ENCODE measurements around the gene DAPK1. TPM values are rescaled to one million over a fixed set of nuclear protein-coding genes. Genes with fewer than 3 reads are reported as not detected.

Gene DAPK1
- total RNA-seq, 1 donor from 2014 or later, result 3.6 TPM

DNA sequence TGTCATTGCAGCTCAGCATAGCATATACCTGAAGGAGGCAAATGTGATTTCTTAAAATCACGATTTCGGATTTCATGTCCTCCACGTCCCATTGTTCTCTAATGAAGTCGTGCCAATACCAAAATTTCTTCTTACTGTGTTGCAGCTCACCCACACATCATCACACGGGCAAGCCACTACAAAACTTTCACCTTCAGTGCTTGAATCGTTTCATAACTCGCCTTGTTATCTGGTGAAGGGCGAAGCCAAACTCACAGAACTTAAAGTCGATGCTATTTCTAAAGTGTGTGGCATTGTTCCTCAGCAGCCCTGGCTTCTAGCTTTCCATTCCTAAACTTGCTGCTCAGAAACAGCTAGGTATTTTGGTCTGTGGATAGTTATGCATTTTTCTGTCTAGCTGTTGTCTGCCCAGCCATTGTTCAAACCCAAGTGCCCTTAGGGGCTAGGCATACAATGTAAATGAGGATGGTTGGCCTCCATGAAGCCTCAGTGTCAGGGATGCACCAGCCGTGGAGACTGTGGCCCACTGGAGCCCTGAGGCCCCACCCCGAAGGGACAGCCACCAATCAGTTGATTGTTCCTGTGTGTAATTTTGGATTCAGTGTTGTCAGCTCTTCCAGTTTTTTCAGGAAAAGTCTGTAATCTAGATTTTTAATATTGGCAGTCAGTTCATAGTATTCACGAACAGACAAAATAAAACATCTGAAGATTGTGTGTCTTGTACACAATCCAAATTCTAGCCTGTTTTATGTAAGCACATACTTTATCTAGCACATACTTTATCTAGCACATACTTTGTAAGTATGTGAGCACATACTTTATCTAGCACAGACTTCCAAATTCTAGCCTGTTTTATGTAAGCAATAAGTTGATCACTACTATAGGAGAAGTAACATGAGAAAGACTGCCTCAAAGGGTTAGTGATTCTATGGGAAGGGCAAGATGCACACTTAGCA is 112.8 kb downstream of the DAPK1 start:
- Mint-ChIP-seq H3K4me1 (peaks cover under 1% of the 10 kb centered on the region), H3K27ac (no peak overlapping the region), H3K36me3 (ENCODE audit: low read depth) (no peaks in the 10 kb centered on the region), H3K9me3 (peaks cover 6% of the 10 kb centered on the region), H3K27me3 (peaks cover 9% of the 10 kb centered on the region), H3K4me3 (no peak overlapping the region)
- no peak for DNase-seq
- intact Hi-C loops (cut with micrococcal nuclease), result no loop called here

GRCh38 chr9:87611776-87612175 is 114.1 kb downstream of the DAPK1 start:
- H3K4me1 Mint-ChIP-seq, result no peaks in the 10 kb centered on the region
- no peak overlapping the region for H3K4me3 Mint-ChIP-seq
- H3K9me3 Mint-ChIP-seq, result peaks cover 6% of the 10 kb centered on the region
- no peaks in the 10 kb centered on the region for H3K36me3 Mint-ChIP-seq (ENCODE audit: low read depth)
- intact Hi-C loops (cut with micrococcal nuclease), result no loop called here
- H3K27me3 Mint-ChIP-seq, result no peaks in the 10 kb centered on the region
- H3K27ac Mint-ChIP-seq, result no peak overlapping the region
- no peak for DNase-seq

GRCh38 chr9:87612536-87612935 is 114.9 kb downstream of the DAPK1 start:
- no peak overlapping the region for H3K4me3 Mint-ChIP-seq
- H3K4me1 Mint-ChIP-seq, result no peaks in the 10 kb centered on the region
- H3K9me3 Mint-ChIP-seq, result peaks cover 6% of the 10 kb centered on the region
- H3K36me3 Mint-ChIP-seq (ENCODE audit: low read depth), result no peaks in the 10 kb centered on the region
- DNase-seq, result no peak
- intact Hi-C loops (cut with micrococcal nuclease), result no loop called here
- H3K27ac Mint-ChIP-seq, result no peak overlapping the region
- H3K27me3 Mint-ChIP-seq, result no peaks in the 10 kb centered on the region

DNA sequence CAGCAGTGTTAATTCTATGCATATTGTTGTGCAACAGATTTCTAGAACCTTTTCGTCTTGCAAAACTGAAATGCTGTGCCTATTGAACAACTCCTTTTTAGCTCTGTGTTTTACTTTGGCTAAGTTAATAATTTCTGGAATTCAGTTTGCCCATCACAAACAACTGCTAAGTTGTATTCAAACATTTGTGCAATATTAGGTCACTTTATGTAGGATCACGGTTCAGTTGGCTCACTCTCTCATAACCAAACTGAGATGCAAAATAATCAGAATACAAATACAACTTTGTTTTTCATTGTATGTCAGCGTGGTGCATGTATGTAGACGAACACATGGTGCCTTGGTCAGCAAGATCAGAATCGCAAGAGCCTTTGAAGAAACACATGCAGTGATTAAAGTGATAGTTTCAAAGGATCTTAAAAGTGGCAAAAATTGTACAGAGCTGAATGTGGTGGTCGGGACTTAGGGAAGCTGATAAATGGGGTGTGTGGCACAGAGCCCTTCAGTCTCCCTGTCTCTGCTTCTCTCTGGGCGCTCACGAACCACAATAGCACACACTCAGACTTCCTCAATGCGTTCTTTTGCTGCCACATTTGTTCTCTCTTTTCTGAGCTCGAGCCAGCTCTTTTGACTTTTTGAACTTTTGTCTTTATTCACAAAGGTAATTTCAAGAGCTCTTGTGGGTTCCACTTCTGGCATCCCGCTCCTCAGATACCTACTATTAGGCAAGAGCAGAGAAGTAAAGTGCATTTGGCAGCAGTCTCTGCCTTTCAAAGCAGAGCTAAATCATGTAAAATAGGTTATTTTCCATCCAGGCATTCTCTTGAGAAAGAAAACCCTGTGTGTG is 115.8 kb downstream of the DAPK1 start:
- intact Hi-C loops (cut with micrococcal nuclease), result no loop called here
- Mint-ChIP-seq H3K9me3 (no peaks in the 10 kb centered on the region), H3K4me1 (no peaks in the 10 kb centered on the region), H3K27ac (no peak overlapping the region), H3K27me3 (no peaks in the 10 kb centered on the region), H3K36me3 (ENCODE audit: low read depth) (no peaks in the 10 kb centered on the region), H3K4me3 (no peak overlapping the region)
- DNase-seq, result no peak

GRCh38 chr9:87614397-87614796 is 116.7 kb downstream of the DAPK1 start:
- no peaks in the 10 kb centered on the region for H3K4me1 Mint-ChIP-seq
- H3K4me3 Mint-ChIP-seq, result no peak overlapping the region
- no peak for DNase-seq
- no peak overlapping the region for H3K27ac Mint-ChIP-seq
- H3K9me3 Mint-ChIP-seq, result peaks cover 4% of the 10 kb centered on the region
- no peaks in the 10 kb centered on the region for H3K27me3 Mint-ChIP-seq
- intact Hi-C loops (cut with micrococcal nuclease), result no loop called here
- no peaks in the 10 kb centered on the region for H3K36me3 Mint-ChIP-seq (ENCODE audit: low read depth)

DNA sequence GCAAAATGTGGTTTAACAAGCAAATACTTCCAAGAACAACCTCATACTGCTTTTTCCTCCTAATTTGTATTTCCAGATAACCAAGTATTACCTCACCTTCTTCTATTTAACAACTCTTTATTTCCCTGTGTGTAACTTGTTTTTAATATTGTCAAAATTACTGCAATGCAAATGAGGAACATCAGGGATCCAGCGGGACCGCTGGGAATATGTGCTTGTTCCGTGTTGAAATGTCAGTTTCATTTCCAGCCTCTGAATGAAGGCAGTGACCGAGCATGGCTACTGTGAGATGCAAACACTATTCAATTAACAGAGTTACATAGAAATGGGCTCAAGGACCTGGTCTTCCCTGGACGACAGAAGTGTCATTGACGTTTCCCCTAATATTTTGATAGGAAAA is 117.5 kb downstream of the DAPK1 start:
- H3K4me1 Mint-ChIP-seq, result no peaks in the 10 kb centered on the region
- intact Hi-C loops (cut with micrococcal nuclease), result no loop called here
- no peak overlapping the region for H3K4me3 Mint-ChIP-seq
- no peaks in the 10 kb centered on the region for H3K36me3 Mint-ChIP-seq (ENCODE audit: low read depth)
- DNase-seq, result no peak
- H3K9me3 Mint-ChIP-seq, result peaks cover 4% of the 10 kb centered on the region
- no peak overlapping the region for H3K27ac Mint-ChIP-seq
- no peaks in the 10 kb centered on the region for H3K27me3 Mint-ChIP-seq

DNA sequence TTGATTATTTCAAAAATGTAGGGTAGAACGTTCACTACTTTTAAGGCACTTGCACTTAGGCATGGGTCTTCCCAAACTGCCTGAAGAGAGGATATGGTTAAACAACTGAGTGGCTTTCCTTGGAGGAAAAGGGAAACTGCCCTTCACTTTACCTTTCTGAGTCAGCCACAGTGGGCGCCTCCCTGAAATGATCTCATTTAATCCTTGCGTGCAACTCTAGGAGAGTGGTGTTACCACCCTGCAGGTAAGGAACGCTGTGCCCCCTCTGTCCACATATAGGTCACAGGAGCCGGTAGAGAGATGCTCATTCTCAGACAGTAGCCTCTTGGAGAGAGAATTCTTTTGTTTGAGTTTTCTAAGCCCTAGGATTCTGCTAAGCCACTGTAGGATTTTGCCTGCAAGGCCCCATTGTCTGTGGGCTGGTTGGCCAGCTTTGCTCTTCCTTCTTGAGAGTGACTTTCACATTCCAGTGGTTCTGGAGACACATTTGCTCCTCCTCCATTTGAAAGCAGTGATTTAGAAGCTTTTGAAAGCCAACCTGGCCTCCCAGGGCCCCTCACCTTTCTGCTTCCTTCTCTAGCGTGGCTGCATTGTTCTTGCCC is 118.0 kb downstream of the DAPK1 start:
- Mint-ChIP-seq H3K36me3 (ENCODE audit: low read depth) (no peaks in the 10 kb centered on the region), H3K4me1 (no peaks in the 10 kb centered on the region), H3K27ac (no peak overlapping the region), H3K4me3 (no peak overlapping the region), H3K27me3 (no peaks in the 10 kb centered on the region), H3K9me3 (peaks cover 4% of the 10 kb centered on the region)
- no peak for DNase-seq
- intact Hi-C loops (cut with micrococcal nuclease), result no loop called here

DNA sequence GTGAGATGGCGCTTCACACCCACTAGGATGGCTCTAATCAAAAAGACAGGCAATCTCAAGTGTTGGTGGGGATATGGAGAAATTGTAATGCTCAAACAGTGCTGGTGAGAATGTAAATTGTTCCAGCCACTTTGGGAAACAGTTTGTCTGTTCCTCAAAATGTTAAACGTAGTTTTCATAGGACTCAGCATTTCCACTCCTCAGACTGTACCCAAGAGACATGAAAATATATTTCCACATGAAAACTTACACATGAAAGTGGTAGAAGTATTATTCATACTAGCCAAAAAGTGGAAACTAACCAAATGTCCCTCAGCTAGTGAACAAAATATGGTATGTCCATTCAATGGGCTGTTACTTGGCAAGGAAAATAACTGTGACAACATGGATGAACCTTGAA is 120.6 kb downstream of the DAPK1 start:
- no peak for DNase-seq
- H3K4me3 Mint-ChIP-seq, result no peak overlapping the region
- H3K27ac Mint-ChIP-seq, result no peak overlapping the region
- no peaks in the 10 kb centered on the region for H3K4me1 Mint-ChIP-seq
- no peaks in the 10 kb centered on the region for H3K27me3 Mint-ChIP-seq
- intact Hi-C loops (cut with micrococcal nuclease), result no loop called here
- peaks cover 4% of the 10 kb centered on the region for H3K9me3 Mint-ChIP-seq
- H3K36me3 Mint-ChIP-seq (ENCODE audit: low read depth), result no peaks in the 10 kb centered on the region

DNA sequence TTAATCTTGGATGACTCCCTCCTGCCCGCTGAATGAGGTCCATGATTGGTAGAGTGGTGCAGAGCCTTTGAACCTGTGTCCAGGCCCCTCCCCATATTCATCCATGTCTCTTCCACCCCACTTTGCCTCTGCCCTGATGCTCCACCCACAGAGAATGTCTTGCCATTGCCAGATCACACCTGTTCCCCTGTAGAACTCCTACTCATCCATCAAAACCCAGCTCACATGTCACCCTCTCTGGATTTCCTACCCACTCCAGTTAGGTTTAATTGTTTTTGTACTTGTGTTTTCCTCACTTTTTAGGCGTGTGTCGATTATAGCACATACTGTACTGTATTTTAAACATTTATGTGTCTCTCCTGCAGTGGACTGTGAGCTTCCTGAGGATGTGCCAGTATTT is 121.3 kb downstream of the DAPK1 start:
- H3K4me1 Mint-ChIP-seq, result no peaks in the 10 kb centered on the region
- H3K36me3 Mint-ChIP-seq (ENCODE audit: low read depth), result no peaks in the 10 kb centered on the region
- no peak for DNase-seq
- intact Hi-C loops (cut with micrococcal nuclease), result no loop called here
- no peaks in the 10 kb centered on the region for H3K27me3 Mint-ChIP-seq
- H3K27ac Mint-ChIP-seq, result no peak overlapping the region
- no peak overlapping the region for H3K4me3 Mint-ChIP-seq
- peaks cover 4% of the 10 kb centered on the region for H3K9me3 Mint-ChIP-seq

- Mint-ChIP-seq H3K27ac (no peak overlapping the region), H3K36me3 (ENCODE audit: low read depth) (no peaks in the 10 kb centered on the region), H3K4me3 (no peak overlapping the region), H3K9me3 (peaks cover 4% of the 10 kb centered on the region), H3K4me1 (no peaks in the 10 kb centered on the region), H3K27me3 (no peaks in the 10 kb centered on the region)
- intact Hi-C loops (cut with micrococcal nuclease), result no loop called here
- no peak for DNase-seq
These were observed 121.7 kb downstream of the DAPK1 start for GRCh38 chr9:87619346-87619745.

DNA sequence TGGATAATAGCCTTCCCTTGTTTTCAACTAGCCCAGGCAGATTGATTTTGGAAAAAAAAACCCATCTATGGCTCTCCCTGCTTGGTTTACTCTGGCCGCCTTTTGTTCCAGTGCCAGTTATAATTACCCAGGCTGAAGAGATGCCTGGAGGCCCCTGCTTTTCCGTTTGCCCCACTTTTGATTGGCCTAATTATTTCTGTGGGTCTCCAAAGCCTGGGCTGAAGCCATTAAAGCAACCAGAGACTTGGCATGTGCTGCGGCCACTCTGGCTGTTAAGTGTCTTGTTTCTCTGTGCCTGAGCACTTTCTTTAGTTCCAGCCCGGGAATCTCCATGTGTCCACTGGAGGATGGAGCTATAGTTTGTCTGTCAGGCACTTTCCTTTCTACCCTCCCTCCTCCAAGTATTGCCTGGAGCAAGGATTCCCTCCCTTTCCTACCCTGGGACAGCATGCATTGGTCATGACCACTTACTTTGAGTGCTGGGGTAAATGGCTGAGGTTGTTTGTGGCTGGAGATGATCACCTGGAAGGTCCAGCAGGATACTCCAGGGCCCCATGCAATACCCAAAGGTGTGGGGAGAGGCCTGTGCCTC is 123.2 kb downstream of the DAPK1 start:
- DNase-seq, result no peak
- intact Hi-C loops (cut with micrococcal nuclease), result no loop called here
- H3K27ac Mint-ChIP-seq, result no peak overlapping the region
- H3K4me1 Mint-ChIP-seq, result no peaks in the 10 kb centered on the region
- H3K4me3 Mint-ChIP-seq, result no peak overlapping the region
- H3K36me3 Mint-ChIP-seq (ENCODE audit: low read depth), result no peaks in the 10 kb centered on the region
- peaks cover 4% of the 10 kb centered on the region for H3K9me3 Mint-ChIP-seq
- no peaks in the 10 kb centered on the region for H3K27me3 Mint-ChIP-seq

GRCh38 chr9:87622098-87622497 is 124.4 kb downstream of the DAPK1 start:
- H3K27ac Mint-ChIP-seq, result no peak overlapping the region
- peaks cover 4% of the 10 kb centered on the region for H3K9me3 Mint-ChIP-seq
- intact Hi-C loops (cut with micrococcal nuclease), result no loop called here
- no peak for DNase-seq
- H3K27me3 Mint-ChIP-seq, result no peaks in the 10 kb centered on the region
- no peaks in the 10 kb centered on the region for H3K36me3 Mint-ChIP-seq (ENCODE audit: low read depth)
- no peak overlapping the region for H3K4me3 Mint-ChIP-seq
- no peaks in the 10 kb centered on the region for H3K4me1 Mint-ChIP-seq

GRCh38 chr9:87622923-87623322 is 125.3 kb downstream of the DAPK1 start:
- H3K9me3 Mint-ChIP-seq, result peaks cover 4% of the 10 kb centered on the region
- no peaks in the 10 kb centered on the region for H3K27me3 Mint-ChIP-seq
- no peaks in the 10 kb centered on the region for H3K4me1 Mint-ChIP-seq
- no peaks in the 10 kb centered on the region for H3K36me3 Mint-ChIP-seq (ENCODE audit: low read depth)
- DNase-seq, result no peak
- no peak overlapping the region for H3K4me3 Mint-ChIP-seq
- intact Hi-C loops (cut with micrococcal nuclease), result no loop called here
- no peak overlapping the region for H3K27ac Mint-ChIP-seq

- no peak overlapping the region for H3K27ac Mint-ChIP-seq
- no peaks in the 10 kb centered on the region for H3K27me3 Mint-ChIP-seq
- peaks cover 4% of the 10 kb centered on the region for H3K9me3 Mint-ChIP-seq
- no peaks in the 10 kb centered on the region for H3K36me3 Mint-ChIP-seq (ENCODE audit: low read depth)
- H3K4me1 Mint-ChIP-seq, result no peaks in the 10 kb centered on the region
- DNase-seq, result no peak
- intact Hi-C loops (cut with micrococcal nuclease), result no loop called here
- no peak overlapping the region for H3K4me3 Mint-ChIP-seq
These were observed 130.7 kb downstream of the DAPK1 start for GRCh38 chr9:87628346-87628745.
